Measurements from ENCODE around the gene TYW1B.

DNA sequence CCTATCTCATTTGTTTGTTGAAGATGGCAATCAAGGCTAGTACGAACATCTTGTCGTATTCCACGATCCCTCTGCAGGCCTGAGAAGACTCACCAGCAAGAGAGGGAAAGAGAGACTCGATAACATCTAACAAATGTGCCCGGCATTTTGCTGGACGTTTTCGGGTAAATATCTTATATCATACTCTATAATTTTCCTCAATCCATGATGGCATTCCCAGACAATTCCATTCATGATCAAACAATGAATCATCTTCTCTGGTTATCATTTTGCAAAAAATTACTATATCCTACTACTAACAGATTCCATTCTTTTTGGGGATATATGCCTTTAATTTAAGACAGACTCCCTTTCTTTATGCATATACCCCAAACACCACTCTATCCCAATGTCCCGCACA, 118.1 kb downstream of the TYW1B start:
- TF ChIP-seq, protein P1, sequence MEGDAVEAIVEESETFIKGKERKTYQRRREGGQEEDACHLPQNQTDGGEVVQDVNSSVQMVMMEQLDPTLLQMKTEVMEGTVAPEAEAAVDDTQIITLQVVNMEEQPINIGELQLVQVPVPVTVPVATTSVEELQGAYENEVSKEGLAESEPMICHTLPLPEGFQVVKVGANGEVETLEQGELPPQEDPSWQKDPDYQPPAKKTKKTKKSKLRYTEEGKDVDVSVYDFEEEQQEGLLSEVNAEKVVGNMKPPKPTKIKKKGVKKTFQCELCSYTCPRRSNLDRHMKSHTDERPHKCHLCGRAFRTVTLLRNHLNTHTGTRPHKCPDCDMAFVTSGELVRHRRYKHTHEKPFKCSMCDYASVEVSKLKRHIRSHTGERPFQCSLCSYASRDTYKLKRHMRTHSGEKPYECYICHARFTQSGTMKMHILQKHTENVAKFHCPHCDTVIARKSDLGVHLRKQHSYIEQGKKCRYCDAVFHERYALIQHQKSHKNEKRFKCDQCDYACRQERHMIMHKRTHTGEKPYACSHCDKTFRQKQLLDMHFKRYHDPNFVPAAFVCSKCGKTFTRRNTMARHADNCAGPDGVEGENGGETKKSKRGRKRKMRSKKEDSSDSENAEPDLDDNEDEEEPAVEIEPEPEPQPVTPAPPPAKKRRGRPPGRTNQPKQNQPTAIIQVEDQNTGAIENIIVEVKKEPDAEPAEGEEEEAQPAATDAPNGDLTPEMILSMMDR (IDR thresholded peaks at IDR 0.05; ENCODE audit: poor library complexity): no peak
- TF ChIP-seq EZH2phosphoT487 (IDR thresholded peaks at IDR 0.05; ENCODE audit: low read depth, severe bottlenecking, unreplicated experiment): no peak
- TF ChIP-seq EZH2 (IDR thresholded peaks at IDR 0.05; ENCODE audit: borderline replicate concordance): no peak

Measured in hepatocyte (in vitro differentiated cells).